Peyer's patch (tissue), 4 donors: ENCODE measurements around the gene TLE6.

ENCODE experiments used
- POLR2A ChIP-seq, 2 donors: fragments of 450-650 bp; IDR thresholded peaks; one replicate each; pipeline ENCODE4 v1.5.1; 2017; ENCODE audit warnings: antibody characterized with exemption in 2 of 2, mild to moderate bottlenecking in 2 of 2, moderate library complexity in 2 of 2
- TF ChIP-seq, protein P1 (sequence below), 6 experiments: fragments of 450-650 bp in 4 of 6; fragments of 200-600 bp in 2 of 6; sonication (generic) in 1 of 6; IDR thresholded peaks; one replicate each; pipeline ENCODE4 v1.5.1; 2017 to 2019; ENCODE audit warnings: antibody characterized with exemption in 6 of 6, mild to moderate bottlenecking in 3 of 6, moderate library complexity in 1 of 6

DNA sequence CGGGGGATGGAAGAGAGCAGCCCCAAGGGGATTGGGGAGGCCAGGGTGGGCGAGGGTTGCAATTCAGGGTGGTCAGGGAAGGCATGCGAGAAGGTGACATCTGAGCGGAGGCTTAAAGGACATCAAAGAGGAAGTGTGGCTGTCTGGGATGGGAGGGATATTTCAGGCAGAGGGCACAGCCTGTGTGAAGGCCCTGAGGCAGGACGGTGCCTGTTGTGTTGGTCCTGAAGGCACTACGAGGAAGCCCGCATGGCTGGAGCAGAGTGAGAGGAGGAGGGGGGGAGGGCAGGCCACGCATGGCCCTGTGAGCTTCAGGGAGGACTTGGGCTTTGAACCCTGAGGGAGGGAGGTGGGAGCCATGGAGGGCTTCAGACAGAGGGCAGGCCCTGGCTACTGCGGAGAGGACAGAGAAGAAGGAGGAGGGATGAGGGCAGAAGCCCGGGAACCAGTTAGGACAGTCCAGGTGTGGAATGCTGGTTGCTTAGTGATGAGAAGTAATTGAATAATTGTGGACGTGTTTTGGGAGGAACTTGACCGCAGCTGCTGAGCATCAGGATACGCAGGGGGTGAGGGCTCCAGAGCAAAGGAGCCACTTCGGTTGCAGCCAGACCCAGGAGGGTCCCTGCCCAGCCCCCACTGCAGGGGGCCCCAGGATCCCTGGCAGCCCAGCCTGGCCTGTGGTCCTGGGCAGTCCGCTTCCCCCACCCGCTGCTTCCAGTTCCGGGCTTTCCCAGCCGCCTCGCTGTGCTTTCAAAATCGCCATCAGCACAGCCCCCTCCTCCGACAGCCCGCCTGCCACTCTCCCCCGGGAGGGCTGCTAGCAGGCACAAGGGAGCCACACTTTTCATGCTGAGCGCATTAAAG lies 6.2 kb downstream of the TLE6 start:
- TF ChIP-seq, protein P1, sequence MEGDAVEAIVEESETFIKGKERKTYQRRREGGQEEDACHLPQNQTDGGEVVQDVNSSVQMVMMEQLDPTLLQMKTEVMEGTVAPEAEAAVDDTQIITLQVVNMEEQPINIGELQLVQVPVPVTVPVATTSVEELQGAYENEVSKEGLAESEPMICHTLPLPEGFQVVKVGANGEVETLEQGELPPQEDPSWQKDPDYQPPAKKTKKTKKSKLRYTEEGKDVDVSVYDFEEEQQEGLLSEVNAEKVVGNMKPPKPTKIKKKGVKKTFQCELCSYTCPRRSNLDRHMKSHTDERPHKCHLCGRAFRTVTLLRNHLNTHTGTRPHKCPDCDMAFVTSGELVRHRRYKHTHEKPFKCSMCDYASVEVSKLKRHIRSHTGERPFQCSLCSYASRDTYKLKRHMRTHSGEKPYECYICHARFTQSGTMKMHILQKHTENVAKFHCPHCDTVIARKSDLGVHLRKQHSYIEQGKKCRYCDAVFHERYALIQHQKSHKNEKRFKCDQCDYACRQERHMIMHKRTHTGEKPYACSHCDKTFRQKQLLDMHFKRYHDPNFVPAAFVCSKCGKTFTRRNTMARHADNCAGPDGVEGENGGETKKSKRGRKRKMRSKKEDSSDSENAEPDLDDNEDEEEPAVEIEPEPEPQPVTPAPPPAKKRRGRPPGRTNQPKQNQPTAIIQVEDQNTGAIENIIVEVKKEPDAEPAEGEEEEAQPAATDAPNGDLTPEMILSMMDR (IDR thresholded peaks at IDR 0.05), result no peak
- TF ChIP-seq POLR2A (IDR thresholded peaks at IDR 0.05), result no peak
